ENCODE results near the gene MYRFL.
"Not testable (repeated sequence)": the region's sequence is repeated elsewhere in the genome, so short reads cannot be mapped to it uniquely, and the experiment has no call there.

Gene MYRFL

DNA sequence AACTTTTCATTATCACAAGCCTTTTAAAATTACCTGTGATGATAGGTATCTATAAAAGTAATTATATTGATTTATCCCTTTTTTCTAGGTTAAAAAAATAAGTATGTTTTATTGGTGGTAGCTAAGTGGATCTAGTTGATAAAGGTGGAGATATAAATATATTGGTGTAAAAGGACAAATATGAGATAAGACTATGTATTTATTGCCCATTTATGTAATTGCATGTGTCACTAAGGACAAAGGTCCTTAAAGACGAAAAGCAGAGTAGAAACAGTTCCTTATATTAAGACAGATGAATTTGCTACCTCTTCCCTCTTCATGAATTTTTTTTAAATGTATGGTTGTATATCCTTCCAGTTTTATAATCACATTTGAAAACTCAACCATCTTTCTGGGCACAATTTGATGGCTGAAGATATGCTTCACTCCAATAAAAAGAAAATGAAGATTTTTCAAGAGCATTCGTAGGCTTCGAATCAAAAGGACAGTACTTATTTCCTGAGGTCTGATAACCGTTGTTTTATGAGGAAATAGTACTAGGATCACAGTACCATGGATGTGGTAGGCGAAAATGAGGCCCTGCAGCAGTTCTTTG lies at the start of gene MYRFL:
Gene MYRFL, plus strand, starts transcription at position 262 of the 595 bp plus-strand sequence. Its CDS starts 291 bp downstream, at position 553.
- DNase-seq (ENCODE audit: low read depth), result no peak

DNA sequence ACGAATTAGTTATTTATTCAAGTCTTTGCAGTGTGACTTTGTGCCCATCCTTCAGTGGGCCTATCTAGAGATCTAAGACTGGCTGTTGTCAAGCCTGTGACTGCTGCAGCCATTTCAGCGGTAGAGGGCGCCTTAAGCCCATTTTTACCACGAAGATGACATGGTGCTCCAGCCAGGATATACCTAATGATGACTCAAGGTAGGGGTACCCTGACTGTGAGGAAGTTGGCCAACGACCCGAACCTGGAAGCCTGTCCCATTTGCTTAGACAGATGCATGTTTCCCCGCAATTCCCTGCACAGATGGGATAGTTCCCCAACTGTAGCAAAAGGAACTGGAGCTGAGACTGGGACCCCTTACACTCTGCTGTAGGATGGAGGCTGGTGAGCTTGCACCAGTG lies 45.1 kb upstream of the MYRFL start:
- DNase-seq (ENCODE audit: low read depth), result no peak

DNA sequence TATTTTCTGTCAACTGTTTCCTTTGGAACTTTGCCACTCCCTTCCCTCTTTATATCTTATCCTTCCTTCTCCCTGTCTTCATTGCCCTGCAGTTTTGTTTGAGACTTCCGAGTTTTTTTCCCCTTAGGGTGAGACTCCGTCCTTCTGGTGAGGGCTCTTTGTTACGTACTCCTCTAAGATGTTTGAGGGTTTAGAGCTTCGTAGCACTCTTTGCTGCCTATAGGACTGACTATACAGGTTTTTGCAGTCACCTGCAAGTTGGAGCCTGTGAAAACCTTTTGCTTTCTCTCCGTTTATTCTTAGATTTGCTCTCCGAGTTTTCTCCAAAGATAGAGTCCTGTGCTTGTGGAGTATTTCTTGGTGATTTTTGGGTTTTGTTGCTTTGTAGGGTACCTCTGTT lies 41.7 kb upstream of the MYRFL start:
- DNase-seq (ENCODE audit: low read depth), result no peak

- DNase-seq (ENCODE audit: low read depth), result no peak
These were observed 35.7 kb upstream of the MYRFL start for GRCh38 chr12:69789351-69789750.

DNA sequence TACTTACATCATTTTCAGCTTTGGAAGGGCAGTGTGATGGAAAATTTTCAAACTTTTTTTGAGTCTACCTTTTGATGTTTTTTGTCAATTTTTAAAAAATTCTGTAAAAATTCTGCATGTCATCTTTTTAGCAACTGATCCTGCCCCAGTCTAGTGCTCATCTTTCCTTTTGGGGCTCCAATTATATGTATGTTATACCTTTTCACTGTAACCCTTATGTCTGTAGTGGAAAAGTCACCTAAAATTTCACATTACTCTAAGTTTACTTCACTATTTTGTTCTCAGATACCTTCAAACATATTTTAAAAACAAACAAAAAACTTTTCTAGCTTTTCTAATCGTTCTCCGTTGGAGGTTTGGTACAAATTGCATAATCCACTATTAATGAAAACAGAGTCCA lies 32.5 kb upstream of the MYRFL start:
- DNase-seq (ENCODE audit: low read depth), result no peak

GRCh38 chr12:69807101-69807897 lies 17.7 kb upstream of the MYRFL start:
- DNase-seq (ENCODE audit: low read depth), result not testable (repeated sequence)

GRCh38 chr12:69810870-69811498 lies 14.0 kb upstream of the MYRFL start:
- no peak for DNase-seq (ENCODE audit: low read depth)

DNA sequence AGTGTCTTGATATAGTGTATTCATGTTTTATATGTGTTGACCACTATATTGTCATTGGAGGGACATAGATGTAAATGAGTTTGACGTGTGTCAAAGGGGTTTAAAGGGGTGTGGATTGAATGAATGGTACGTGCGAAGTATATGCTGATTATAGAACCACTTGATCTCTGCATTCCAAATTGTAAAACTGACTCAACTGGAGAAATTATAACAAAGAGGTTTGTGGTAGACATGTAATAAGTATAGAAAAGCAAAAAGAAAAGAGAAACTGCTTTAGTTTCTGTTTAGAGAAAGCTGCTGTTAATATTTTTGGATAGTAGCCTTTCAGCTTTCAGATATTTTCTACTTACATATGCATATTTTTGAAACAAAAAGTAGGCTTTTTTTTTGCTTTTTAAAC lies 8.9 kb upstream of the MYRFL start:
- DNase-seq (ENCODE audit: low read depth), result no peak

GRCh38 chr12:69821032-69821455 lies 4.0 kb upstream of the MYRFL start:
- DNase-seq (ENCODE audit: low read depth), result no peak

GRCh38 chr12:69821456-69822159 lies 3.4 kb upstream of the MYRFL start:
- no peak for DNase-seq (ENCODE audit: low read depth)

DNA sequence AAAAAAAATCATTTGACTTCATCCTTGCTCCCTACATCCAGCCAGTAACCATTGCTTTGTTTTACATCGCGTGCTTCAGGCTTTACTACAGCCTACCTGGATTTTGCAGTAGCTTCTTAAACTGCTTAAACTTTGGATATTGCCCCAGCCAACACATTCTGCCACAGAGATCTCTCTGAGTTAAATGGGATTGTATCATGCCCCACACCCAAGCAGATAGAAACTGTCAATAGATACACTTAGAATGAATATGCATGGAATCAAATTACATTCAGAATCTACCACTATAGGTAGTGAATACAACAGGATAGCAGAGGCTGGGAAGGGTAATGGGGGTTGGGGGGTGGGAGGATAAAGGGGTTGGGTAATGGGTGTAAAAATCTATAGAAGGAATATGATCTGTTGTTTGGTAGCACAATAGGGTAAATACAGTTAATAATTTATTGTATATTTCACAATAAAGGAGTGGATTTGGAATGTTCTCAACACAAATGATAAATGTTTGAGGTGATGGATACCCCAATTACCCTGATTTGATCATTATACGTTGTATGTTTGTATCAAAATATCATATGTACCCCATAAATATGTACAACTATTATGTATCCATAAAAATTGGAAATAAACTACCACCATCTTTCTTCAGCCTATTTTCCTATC lies 2.7 kb upstream of the MYRFL start:
- no peak for DNase-seq (ENCODE audit: low read depth)

GRCh38 chr12:69824028-69824427 lies 999 bp upstream of the MYRFL start:
- DNase-seq (ENCODE audit: low read depth), result no peak

DNA sequence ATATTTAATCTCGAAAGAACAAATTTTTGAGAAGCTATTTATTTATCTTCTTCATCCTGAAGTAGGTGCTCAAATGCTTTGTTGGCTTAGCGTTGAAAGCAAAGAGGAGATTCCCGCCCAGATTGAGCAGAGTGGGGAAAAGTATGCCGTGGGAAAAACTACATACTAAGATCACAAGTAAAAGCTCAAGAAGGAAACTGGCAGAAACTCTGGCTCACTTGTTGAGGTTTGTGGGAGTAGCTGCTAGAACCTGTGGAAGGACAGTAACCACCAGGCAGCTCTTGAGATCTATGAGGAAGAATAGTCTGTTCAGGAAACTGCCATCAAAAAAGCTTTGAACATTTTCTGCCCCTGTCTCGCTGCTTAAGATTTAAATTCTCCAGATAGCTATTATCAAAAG lies 3.9 kb downstream of the MYRFL start:
- no peak for DNase-seq (ENCODE audit: low read depth)

DNA sequence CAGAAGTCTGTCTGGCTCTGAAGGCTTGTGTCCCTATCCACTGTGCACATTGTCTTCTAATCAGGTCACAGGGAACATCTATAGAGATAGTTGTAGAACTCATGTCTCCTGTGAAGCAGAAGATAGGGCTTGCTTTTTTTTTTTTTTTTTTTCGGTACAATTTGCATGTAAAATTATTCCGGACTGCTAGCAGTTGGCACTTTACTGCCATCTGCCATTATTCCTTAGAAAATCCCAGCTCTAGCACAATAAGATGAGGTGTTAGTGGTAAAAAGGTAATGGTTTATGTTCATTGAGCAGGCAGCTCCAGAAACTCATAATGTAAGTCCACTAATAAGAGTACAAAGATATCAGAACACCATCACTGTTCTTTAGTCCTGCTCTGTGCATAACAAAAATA lies 8.7 kb downstream of the MYRFL start:
- DNase-seq (ENCODE audit: low read depth), result no peak

GRCh38 chr12:69834147-69834546 lies 9.1 kb downstream of the MYRFL start:
- no peak for DNase-seq (ENCODE audit: low read depth)

GRCh38 chr12:69834576-69834975 lies 9.5 kb downstream of the MYRFL start:
- DNase-seq (ENCODE audit: low read depth), result no peak

GRCh38 chr12:69835081-69835480 lies 10.1 kb downstream of the MYRFL start:
- no peak for DNase-seq (ENCODE audit: low read depth)

DNA sequence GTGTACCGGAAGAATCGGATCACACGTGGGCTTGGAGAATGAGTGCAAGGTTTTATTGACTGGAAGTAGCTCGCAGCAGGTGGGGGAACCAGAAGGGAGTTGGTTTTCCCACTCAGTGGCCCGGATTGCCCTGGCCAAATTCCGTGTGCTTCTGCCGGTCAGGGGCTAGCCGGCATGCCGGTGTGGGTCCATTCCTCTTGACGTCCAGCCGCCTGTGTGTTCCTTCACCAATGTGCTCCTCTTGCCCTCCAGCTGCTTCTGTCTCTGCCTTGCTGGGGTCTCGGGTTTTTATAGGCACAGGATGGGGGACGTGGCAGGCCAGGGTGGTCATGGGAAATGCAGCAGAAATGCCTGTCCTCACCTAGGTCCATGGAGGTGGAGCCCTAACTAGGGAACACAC lies 11.0 kb downstream of the MYRFL start:
- DNase-seq (ENCODE audit: low read depth), result no peak

DNA sequence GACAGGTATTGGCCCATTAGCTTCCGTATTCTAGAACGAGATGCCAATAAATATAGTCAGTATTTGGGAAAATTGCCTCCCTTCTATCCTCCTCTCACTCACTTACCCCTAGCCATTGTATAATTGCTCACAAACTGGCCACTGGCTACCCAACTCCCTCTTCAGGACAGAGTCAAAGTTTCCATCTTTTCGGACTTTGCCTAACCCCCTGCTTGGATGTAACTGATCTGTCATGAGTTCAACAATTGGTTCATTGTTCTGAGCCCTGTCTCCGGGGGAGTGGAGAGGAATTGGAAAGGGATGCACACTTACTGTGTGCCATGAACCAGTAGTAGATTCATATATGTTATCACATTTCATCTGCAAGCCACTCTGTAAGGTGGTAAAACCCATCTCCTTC lies 12.2 kb downstream of the MYRFL start:
- DNase-seq (ENCODE audit: low read depth), result no peak

GRCh38 chr12:69837657-69838415 lies 12.8 kb downstream of the MYRFL start:
- DNase-seq (ENCODE audit: low read depth), result no peak

DNA sequence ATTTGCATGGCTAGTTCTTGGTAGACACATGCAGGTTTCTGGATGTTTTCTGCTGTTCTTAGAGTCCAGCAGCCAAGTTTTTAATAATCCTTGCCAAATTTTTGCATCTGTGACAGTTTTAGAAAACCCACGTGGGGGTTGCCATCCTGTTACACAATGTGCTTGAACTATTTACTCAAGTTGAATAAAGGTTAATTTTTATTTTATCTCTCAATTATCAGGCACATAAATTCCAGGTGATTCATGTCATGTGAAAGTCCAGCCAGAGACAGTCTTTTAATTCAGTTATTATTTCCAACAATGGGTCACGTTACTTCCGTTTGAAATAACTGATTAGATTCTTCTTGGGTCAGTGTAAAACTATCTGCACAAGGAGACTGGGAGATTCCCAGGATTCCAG lies 15.7 kb downstream of the MYRFL start:
- no peak for DNase-seq (ENCODE audit: low read depth)
